22Rv1 (cell line): Measurements from ENCODE around the gene JADE1.

Experiments used
- CTCF ChIP-seq: fragments of 450-650 bp; IDR thresholded peaks from 2 replicates; pipeline ENCODE4 v1.5.1; 2017; ENCODE audit warnings: mild to moderate bottlenecking
- ZFX ChIP-seq: fragments of 450-650 bp; IDR thresholded peaks from 2 replicates; pipeline ENCODE4 v1.6.1; 2017; ENCODE audit warnings: antibody characterized with exemption, borderline replicate concordance

DNA sequence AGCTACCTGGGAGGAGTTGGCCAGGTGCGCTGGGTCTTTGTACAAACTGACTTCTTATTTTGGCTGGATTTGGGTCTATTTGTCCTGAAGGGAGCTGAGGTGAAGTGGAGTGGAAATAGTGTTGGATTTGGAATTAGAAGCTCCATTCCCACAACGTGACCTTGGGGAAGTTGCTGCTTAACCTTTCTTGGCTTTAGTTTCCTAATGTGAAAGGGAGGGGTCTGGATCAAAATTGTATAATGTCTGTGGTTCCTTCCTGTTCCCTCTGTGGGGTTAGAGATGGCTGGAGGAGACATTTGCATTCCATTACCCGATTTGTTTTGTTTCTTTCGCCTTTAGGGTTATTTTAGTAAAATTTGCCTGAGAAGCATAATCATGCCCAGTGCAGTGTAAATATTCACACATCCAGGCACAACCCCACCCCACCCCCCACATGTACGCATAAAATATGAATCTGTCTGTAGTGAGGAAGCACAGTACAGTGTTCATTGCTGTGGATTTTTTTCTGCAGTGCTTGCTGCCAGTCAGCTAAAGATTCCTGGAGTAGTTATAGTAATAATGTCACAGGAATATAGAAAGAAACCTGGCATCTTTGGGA, 21.5 kb downstream of the JADE1 start:
- TF ChIP-seq CTCF (no peak), ZFX (no peak)
